GM15510 (cell line): Measurements from ENCODE around the gene NPLOC4.

Experiments
- POLR2A ChIP-seq: IDR thresholded peaks from 3 replicates; pipeline ENCODE4 v1.6.1; 2011; ENCODE audit warnings: borderline replicate concordance; ENCODE audit not compliant: insufficient read length; ENCODE audit errors: extremely low read depth

NPLOC4 gene

DNA sequence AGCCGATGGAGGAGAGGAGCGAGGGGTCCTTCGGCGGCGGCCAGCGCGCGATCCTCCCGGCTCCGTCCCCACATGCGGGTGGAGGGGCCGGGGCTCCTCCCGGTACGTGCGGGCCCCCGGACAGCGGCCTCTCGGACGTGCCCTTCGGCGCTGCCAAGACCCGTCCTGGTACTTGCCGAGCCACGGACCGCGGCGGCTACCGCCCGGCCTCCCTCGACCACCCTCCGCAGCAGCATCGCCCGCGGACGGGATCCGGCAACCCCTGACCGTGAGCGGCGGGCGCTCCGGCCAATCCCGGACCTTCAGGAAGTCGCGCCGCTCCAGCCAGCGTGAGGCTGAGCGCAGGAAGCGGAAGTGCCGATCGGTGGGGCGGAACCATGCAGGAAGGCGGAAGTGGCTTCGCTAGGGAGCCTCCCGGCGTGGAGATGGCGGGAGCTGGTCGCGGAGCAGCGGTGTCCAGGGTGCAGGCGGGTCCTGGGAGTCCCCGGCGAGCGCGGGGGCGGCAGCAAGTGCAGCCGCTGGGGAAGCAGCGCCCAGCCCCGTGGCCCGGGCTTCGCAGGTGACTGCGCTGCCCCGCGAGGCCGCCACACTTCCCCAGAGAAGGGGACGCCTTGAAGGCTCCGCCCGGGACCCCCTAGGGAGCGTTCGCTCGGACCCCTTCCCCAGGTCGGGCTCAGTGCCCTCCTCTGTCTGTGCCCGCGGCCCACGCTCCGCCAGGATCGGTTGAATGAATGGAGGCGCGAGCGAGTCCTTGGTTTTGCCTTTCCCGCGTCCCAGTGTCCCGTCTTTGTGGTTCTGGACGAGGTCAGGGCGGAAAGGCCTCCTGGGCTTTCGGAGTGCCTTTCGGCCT is 29.7 kb upstream of the NPLOC4 start, which contains the start of the genes CCDC137 and OXLD1:
Gene CCDC137 (plus strand): TSS at position 396 of the 850 bp plus-strand sequence. CDS start 30 bp downstream, at position 426.
Gene OXLD1 (minus strand): TSS at position 264 of the 850 bp plus-strand sequence. CDS start 28 bp downstream, at position 236.
- TF ChIP-seq POLR2A: peak; percentile 98

DNA sequence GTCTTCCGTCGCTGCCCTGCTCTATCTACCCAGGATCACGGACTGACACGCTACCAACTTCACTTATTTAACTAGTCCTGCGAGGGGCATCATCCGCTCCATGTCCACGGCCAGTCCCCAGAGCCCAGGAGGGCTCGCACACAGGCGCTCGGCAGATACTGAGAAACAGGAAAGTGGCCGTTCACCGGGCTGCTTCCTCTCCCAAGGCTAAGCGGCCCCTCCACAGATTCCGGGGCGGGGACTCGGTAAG is 29.1 kb upstream of the NPLOC4 start:
- no peak for TF ChIP-seq POLR2A

DNA sequence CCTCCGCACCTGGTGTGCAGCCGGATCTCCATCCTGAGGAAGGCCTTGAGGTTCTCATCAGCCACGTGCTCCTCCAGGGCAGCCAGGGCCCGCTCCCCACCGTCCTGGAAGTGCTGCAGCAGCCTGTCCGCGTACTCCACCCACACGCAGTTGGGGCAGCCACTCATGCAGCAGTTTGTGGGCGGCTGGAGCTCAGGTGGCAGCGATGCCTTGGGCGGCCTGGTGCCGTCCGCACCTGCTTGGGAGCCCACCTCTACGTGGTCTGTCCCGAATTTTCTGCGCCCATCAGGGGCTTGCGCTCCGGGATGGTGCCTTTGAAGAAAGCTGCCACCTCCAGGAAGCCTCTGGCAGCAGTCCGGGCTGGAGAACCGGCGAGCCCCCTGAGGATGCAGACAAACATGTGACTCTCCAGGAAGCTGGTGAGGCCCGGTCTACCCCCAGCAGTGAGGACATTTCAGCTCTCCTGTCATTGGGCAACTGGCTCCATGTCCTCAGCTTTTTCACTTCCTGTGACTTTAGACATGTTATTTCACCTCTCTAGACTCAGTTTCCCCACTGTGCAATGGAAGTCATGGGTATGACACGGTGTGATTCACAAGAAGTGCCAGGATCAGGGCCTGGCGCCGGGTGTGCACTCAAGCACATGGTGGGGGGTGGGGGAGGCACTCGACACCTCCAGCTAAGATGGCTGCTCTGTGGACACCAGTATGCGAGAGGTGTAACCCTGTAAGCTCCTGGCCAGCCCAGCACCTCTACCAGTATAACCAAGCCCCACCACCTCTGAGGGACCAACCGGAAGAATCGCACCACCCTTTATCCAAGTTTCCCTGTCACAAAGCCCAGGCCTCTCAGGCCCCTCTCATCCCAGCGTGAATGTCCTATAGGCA is 28.5 kb upstream of the NPLOC4 start:
- TF ChIP-seq POLR2A: no peak

DNA sequence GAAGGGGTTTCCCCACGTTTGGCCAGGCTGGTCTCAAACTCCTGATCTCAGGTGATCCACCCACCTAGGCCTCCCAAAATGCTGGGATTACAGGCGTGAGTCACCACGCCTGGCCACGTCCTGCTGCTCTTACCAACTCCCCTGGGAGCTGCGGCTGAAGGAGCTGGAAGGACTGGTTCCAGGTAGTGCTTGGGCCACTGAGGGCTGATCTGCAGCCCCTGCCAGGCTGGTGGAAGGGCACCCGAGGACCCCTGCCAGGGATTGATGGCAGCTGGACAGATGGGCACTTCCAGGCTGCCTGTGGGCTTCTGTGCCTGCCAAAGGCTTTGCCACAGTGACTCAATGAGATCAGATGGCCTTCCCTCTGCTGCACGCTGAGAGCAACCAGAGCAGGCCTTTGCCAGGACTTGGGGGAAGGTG is 27.1 kb upstream of the NPLOC4 start:
- no peak for TF ChIP-seq POLR2A

DNA sequence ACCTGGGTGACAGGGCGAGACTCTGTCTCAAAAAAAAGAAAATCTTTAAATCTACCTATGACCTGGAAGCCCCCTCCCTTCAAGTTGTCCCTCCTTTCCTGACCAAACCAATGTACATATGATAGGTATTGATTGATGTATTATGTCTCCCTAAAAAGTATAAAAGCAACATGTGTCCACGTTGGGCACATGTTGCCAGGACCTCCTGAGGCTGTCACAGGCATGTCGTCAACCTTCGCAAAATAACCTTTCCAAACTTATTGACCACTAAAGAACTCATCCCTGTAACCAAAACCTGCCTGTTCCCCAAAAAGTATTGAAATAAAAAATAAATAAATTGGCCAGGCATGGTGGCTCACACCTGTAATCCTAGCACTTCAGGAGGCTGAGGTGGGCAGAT is 25.1 kb upstream of the NPLOC4 start:
- TF ChIP-seq POLR2A: no peak

DNA sequence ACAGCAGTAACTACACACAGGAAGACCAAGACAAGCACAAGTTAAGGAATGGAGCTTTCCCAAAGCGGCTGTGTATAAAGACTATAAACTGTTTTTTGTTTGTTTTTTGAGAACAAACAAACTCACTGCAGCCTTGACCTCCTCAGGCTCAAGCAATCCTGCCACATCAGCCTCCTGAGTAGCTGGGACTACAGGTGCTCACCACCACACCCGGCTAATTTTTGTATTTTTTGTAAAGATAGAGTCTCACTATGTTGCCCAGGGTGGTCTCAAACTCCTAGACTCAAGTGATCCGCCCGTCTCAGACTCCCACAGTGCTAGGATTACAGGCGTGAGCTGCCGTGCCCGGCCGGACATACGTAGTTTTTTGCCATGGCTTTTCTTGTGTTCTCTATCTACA is 23.5 kb upstream of the NPLOC4 start:
- no peak for TF ChIP-seq POLR2A

DNA sequence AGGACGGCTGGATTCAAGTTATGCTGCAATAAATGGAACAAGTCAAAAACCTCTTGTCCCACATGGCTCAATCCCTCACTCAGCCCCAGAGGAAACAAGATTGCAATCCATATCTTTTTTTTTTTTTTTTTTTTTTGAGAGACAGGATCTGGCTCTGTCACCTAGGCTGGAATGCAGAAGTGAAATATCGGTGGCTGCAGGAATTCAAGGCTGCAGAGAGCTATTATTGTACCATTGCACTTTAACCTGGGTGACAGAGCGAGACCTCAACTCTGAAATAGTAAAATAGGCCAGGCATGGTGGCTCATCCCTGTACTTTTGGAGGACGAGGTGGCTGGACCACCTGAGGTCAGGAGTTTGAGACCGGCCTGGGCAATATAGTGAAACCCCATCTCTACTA is 22.1 kb upstream of the NPLOC4 start:
- TF ChIP-seq POLR2A: no peak

DNA sequence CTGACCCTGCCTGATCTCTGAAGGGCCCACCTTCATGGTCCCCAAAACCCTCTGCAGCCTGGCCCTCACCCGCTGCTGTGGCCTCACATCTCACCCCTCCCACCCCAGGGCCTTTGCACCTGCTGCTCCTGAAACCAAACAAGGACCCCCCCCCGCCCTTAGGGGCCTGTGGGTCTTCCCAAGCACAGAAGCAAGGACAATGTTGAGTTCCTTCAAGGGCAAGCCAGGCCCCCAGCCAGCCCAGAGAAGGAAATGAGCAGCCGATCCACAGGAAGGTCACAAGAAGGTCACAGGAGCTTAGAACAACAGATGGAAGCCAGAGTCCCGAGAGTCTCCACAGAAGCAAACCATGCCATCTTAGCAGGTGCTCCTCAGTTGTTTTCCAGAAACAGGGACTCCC is 19.9 kb upstream of the NPLOC4 start:
- no peak for TF ChIP-seq POLR2A

DNA sequence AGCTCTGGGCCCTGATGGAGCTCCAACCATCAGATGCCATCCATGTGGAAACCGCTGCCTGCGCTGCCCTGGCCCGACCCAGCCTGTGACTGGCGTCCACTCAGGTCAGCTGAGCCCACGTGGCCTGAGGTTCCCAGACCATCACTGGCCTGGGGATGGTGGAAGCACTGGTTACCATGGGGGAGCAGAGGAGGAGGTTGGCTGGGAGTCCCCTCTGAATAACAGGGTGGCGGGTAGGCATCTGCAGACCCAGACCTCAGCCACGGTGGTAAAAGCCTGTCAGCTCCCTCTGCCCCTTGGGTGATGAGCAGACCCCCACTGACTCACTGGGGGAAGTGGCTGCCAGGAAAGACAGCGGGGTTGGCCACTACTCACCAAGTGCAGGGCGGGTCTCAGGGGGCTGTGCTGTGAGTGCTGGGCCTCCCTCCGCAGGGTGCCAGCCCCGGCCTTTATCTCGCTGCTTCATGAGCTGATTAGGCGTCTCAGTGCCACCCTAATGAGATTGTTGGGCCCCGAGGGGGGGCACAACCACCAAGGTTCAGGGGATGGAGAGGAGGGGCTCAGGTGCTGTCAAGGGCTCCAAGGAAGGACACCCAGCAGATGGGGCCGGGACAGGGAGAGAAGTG is 19.3 kb upstream of the NPLOC4 start, which contains the start of gene PDE6G:
Gene PDE6G (minus strand): TSS at position 425 of the 626 bp plus-strand sequence. CDS start 3,237 bp downstream, outside the sequence.
- no peak for TF ChIP-seq POLR2A

DNA sequence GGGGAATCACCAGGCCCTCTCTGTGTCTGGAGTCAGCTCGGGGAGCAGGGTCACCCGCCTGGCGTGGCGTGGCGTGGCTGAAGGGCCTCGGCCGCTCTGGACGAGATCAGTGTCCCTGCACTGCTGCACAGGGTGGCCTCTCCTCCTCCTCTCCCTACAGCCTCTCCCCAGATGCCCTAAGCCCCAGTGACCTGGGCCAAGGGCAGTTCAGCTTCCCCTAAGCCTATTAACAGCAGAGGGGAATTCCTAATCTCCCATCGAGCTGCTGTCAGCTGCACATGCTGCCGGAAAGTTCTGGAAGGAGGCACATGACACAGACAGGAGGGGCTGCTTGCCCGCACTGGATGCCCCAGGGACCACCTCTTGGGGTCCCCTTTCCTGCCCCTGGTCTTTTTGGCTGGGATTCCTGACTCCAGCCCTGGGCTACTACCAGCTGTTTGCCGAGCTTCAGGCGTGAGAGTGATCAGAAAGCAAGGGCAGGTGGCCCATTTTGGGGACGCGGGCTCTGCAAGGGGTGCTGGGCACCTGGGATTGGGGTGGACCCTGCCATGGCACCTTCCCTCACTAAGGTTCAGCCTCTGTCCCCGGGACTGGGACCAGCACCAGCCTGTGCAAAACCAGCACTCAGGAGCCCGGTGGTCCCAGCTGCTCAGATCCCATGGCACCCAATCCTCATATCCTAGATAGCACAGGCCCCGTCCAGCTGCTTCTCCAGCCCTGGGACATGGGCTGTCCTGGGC is 18.6 kb upstream of the NPLOC4 start:
- TF ChIP-seq POLR2A: no peak

DNA sequence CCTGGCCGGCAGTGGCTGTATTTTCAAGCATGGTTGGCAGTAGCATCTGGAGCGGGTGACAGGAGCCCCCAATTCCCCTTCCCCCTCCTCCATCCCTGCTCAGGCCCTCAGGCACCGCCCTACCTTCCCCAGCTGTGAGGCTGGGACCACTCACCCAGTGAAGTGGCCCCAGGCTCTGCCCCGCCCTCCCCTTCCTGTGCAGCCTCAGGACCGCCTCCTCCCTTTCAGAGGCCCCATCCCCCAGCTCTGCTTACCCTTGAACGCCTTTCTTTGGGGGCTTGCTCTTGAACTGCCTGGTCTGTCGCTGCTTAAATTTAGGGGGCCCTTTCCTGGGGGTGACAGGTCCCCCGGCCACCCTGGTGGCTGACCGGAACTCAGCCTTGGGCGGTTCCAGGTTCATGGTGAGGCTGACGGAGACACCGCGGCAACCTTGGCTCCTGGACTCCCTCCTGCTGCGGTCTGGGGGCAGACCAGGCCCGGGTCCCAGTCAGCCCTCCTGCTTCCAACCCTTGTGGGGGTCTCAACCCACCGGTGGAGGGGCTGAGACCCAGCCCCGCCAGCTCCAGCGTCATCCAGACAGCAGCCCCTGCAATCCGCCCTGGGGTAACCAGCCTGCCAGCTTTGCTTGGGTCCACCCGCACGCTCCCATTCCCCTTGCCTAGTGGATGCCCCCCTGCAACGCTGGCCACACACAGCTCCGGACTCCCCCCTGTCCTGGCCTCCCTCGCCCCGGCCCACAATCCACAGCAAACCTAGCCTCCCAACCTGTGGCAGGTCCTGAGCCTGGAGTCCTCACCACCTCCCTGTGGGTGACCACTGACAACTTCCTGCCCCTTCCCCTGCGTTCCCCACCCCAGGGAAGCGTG is 16.2 kb upstream of the NPLOC4 start:
- no peak for TF ChIP-seq POLR2A

DNA sequence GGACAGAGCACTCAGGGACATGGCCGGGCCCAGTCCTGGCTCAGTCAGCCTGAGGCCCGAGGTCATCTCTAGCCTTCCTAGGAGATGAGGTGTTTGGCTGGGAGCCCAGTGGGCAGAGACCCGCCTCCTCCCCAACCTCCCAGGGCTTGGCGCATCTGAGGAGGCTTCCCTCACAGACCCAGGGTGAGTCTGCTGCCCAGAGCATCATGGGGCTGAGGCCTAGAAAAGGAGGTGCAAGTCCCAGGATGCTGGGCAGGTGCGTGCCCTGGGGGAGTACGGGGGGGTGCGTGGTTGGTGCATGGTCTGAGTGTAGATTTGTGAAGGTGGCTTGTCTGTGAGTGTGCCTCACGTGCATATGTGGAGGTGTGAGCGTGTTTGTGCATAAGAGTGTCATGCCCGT is 14.8 kb upstream of the NPLOC4 start:
- no peak for TF ChIP-seq POLR2A

DNA sequence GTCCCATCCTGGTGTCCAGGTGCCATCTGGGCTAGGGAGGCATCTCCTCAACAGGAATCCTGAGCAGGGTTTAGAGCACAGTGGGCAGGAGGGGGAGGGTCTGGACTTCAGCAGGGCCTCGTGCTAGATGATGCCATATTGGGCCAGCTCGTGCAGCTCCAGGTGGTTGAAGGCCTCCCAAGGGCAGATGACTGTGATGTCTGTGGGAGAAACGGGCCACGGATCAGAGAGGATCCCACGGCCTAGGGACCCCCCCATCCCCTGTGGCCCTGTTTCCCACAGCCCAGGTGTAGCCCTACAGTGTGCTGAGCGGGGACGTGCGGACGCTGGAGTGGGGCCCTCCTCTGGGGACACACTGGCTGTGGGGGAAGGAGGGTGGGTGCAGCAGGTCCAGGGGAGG is 14.0 kb upstream of the NPLOC4 start:
- TF ChIP-seq POLR2A: no peak
